Superior temporal gyrus (tissue), 1 donor: ENCODE data around the gene PLCH2.

Experiments used
- DNase-seq: peaks from one replicate; pipeline ENCODE4 v3.0.0-alpha.2; 2016; ENCODE audit errors: extremely low spot score

The PLCH2 gene

DNA sequence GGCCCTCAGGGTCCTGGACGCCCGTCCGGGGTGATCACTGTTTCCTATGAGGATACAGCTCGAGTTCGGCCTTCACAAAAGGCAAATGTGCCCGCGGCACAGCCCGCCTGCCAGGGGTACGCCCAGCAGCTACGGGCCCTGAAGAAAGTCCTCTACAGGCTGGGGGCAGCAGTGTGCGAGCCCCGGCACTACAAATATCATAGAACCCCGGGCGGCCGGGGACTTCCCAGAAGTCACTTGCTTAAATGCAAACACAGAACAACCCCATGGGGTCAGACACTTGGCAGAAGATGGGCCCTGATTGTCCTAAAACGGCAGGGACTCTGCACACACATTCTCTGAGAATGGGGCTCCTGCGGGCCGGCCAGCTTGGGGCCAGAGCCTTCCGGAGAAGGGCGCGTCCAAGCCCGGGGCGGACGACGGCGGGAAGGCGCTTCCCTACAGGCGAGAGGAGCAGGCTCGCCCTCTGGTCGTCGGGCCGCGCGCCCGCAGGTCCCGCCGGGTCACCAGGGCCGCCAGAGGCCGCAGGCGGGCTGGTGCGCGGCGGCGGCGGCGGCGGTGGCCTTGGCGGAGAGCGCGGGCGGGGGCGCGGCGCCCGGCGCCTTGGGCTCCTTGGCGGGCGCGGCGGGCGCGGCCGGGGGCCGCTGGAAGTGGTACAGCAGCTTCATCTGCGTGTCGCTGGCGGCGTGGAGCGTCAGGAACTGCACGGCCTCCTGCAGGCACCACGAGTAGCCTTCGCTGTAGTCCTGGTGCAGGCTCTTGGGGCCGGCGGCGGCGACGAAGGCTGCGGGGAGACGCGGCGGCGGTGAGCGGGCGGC, 53.1 kb downstream of the PLCH2 start:
- no peak for DNase-seq

GRCh38 chr1:2529784-2530512, 53.9 kb downstream of the PLCH2 start, which contains the start of gene HES5:
TSS of gene HES5 (minus strand) at chr1:2530263. CDS start at chr1:2530164, 99 bp downstream.
- no peak for DNase-seq

DNA sequence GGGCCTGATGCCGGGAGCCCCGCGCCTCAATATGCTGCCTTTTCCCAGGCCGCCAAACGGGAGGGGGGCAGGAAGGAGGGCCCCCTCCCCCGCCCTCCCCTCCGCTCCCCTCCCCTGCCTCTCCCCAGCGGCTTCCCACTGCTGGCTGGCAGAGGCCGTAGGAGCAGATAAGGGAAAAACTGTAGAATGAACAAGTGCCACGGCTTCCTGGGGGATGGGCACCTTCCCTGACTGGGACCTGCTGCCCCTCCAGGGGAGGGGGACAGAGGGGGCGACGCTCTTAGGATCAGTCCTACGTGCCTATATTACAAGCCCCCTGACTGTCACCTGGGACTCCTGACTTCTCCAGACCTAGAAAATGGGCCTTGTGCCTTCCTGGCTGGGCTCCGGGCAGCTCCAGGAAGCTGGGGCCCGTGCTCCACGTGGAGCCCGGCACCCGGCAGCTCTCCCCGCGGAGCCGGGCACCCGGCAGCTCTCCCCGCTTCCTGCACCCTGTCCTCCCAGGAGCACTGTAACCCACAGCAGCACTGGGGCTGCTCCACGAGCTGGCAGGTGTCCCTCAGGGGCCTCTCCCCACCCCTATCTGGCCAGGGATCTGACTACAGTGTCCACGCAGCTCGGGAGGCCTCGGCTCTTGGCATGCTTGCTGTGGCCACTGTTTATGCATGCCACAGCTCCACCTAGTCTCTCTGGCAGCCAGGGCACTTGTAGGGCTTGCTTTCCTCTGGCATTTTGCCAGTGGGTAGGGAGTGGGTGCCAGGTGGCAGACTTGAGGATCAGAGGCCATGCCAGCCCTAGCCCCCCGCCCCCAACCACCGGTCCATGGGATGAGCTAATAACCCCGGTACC, 54.6 kb downstream of the PLCH2 start:
- no peak for DNase-seq

DNA sequence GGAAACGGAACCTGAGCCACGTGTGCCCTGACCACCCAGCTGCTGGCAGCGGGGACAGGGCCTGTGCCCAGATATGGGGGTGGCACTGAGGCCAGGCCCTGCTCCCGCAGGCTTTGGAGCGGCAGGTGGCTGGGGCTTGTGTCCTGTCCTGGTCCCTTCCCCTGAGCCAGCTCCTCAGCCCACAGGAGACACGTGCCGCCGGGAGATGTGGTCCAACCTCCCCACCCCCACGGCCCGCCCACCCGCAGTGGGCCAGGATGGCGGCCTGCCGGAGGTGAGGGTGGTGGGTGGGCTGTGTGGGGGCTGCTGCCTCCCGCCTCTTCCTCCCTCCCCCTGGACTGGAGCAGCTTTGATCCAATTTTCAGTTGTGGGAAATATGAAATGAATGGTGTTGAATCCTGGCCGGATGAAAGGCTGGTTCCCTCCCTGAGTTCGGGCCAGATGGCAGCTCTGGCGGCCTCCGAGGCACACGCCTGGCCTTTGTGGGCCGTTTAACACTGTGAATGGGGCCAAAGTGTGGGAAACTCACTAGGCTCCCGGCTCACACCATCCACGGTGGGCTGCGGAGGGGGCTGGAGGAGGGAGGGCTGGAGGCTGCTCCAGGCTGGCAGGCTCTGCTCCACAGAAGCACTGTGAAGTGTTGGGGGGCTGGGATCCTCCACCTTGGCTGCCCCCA, 56.5 kb downstream of the PLCH2 start:
- DNase-seq, result no peak

- DNase-seq, result no peak
Observed at GRCh38 chr1:2533365-2533764, 57.3 kb downstream of the PLCH2 start.

DNA sequence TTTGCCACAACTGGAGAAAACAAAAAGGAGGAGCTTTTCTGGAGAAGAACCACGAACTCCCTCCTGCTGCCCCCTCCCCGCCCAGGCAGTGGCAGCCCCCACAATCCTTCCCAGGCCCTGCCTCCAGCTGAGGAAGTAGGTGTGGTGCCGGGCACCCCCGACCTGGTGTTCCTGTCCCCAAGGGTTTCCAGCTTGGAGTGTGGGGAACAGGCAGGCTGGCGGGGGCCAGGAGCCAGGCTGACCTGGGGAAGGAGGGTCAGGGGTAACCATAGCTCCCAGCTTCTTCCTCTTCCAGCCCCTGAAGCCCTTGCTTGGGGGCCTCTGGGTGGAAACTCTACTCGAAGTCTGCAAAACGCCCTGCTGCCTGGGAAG, 58.2 kb downstream of the PLCH2 start:
- DNase-seq, result no peak

- no peak for DNase-seq
Observed at GRCh38 chr1:2534687-2535441, 58.8 kb downstream of the PLCH2 start.

GRCh38 chr1:2535455-2535854, 59.4 kb downstream of the PLCH2 start:
- no peak for DNase-seq

- no peak for DNase-seq
Observed at GRCh38 chr1:2535981-2536380, 59.9 kb downstream of the PLCH2 start.

GRCh38 chr1:2537784-2538115, 61.7 kb downstream of the PLCH2 start:
- DNase-seq, result no peak

DNA sequence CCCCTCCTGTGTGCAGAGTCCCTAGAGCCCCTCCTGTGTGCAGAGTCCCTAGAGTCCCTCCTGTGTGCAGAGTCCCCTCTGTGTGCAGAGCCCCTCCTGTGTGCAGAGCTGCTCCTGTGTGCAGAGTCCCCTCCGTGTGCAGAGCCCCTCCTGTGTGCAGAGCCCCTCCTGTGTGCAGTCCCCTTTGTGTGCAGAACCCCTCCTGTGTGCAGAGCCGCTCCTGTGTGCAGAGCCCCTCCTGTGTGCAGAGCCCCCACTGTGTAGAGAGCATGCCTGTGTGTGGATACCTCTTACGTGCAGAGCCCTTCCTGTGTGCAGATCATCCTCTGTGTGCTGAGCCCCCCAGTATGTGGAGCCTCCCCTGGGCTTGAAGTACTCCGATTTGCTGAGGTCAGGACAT, 62.3 kb downstream of the PLCH2 start:
- DNase-seq, result no peak

- DNase-seq, result no peak
Observed at GRCh38 chr1:2538872-2539271, 62.8 kb downstream of the PLCH2 start.

- no peak for DNase-seq
Observed at GRCh38 chr1:2539312-2539907, 63.3 kb downstream of the PLCH2 start.

- no peak for DNase-seq
Observed at GRCh38 chr1:2540816-2541492, 64.9 kb downstream of the PLCH2 start.

DNA sequence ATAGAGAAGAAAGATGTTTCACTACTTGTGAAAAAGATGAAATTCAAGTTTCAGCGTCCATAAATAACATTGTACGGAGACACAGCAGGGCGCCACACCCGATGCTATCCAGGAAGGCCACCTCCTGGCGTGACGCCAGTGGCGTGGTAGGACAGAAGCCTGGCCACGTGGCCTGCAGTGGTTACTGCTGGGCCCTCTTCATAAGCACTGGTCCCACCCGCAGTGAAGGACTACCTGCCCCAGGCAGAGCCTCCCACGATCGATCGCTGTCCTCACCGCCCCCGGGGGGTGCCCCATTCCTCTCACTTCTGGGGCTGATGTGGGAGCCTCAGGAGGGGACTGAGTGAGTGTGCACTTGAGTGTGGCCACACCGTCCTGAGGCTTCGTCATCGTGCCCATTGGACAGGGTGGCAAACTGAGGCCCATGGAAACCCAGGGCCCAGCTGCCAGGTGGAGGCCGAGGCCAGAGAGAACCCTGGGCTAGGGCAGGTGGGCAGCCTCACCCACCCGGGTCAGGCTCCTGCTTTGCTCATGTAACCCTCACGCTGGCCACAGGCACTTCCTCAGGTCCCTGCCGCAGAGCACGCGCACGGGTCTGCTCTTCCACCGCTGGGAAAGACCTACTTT, 65.6 kb downstream of the PLCH2 start:
- no peak for DNase-seq

- no peak for DNase-seq
Observed at GRCh38 chr1:2542246-2542915, 66.3 kb downstream of the PLCH2 start.

GRCh38 chr1:2543543-2544092, 67.5 kb downstream of the PLCH2 start:
- peak; percentile 68 for DNase-seq

DNA sequence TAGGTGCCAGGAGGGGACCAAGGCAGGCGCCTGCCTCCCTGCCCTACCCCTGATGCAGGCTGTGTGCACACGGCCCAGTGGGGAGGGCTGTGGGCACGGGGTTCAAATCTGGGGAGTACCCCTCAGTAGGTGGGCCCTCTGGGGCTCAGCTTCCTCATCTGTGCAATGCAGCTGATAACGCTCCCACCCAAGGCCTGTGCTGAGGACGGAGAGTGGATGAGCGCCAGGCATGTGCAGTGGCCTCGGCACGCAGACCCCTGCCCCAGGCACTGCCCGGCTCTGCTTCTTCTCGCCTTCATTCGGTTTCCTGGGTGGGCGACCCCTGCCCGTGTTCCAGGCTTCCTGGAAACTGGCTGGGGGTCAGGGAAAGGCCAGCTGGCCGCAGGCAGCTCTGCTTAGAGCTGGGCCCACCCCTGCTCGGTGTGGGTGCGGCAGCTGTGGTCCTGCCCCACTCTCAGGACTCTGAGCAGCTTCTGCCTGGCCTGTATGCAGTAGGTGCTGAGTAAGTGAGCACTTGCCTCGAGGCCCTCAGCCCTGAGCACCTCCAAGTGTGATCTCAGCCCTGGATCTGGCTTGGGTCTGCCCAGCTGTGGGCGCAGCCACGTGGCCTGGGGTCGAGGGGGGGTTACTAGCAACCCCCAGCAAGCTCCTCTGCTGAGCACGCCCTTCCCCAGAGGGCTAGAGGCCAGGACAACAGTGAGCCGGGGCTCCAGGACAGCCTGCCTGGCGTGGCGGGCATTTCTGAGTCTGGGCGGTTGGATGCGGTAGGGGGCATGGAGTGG, 68.2 kb downstream of the PLCH2 start:
- no peak for DNase-seq
